ENCODE results near the gene CYFIP2. TPM values are rescaled to one million over a fixed set of nuclear protein-coding genes. Genes with fewer than 3 reads are reported as not detected.

The CYFIP2 gene
- total and polyA plus RNA-seq, 7 donors: 0.61 to 8.3 (median 4.9) TPM

DNA sequence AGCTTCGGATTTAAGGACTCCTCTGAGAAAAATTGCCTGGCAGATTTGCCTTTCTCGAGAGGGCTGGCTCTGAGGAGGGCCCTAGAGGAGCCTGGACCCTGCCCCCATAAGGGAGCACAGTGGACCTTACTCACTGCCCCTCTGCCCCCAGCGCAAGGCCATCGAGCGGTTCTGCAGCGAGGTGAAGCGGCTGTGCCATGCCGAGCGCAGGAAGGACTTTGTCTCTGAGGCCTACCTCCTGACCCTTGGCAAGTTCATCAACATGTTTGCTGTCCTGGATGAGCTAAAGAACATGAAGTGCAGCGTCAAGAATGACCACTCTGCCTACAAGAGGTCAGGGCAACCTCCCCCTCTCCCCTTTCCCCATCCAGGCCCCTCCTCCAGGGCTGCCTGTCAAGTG is 34.6 kb downstream of the CYFIP2 start:
- Histone ChIP-seq H3K36me3 (ENCODE audit: insufficient read depth in 1 of 2, low read depth in 1 of 2) (no peaks in the 10 kb centered on the region), H3K27me3 (ENCODE audit: insufficient read depth in 3 of 3, low read length in 2 of 3) (no peaks in the 10 kb centered on the region), H3K4me3 (no peak overlapping the region), H3K9me3 (no peaks in the 10 kb centered on the region), H3K4me1 (no peaks in the 10 kb centered on the region), H3K27ac (no peak overlapping the region)
- WGBS, 3 donors: 85 to 91% (median 90%) methylated on average over 10 of the region's 10 CpGs
- no peak for ATAC-seq
- DNase-seq: no peak
- TF ChIP-seq, protein P1, sequence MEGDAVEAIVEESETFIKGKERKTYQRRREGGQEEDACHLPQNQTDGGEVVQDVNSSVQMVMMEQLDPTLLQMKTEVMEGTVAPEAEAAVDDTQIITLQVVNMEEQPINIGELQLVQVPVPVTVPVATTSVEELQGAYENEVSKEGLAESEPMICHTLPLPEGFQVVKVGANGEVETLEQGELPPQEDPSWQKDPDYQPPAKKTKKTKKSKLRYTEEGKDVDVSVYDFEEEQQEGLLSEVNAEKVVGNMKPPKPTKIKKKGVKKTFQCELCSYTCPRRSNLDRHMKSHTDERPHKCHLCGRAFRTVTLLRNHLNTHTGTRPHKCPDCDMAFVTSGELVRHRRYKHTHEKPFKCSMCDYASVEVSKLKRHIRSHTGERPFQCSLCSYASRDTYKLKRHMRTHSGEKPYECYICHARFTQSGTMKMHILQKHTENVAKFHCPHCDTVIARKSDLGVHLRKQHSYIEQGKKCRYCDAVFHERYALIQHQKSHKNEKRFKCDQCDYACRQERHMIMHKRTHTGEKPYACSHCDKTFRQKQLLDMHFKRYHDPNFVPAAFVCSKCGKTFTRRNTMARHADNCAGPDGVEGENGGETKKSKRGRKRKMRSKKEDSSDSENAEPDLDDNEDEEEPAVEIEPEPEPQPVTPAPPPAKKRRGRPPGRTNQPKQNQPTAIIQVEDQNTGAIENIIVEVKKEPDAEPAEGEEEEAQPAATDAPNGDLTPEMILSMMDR (IDR thresholded peaks at IDR 0.05): no peak
- intact Hi-C loops (cut with DNase I): no loop called here

DNA sequence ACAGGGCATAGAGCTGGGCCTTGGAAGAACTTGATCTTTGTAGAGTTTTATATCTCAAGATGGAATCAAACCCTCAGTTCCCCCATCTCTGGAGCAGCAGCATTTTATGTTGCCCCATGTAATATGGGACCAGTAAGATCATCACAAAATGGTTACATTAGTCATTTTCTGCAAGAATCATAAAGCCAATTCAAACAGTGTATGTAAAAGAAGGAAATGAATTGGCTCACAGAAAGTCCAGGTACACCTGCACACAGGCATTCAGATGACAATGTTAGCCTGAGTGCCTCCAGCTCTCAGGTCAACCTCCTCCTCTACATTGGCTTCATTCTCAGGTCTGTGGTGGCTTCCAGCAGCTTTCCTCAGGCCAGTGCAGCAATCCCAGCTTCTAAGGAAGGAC is 35.1 kb downstream of the CYFIP2 start:
- Histone ChIP-seq H3K27me3 (ENCODE audit: insufficient read depth in 3 of 3, low read length in 2 of 3) (no peaks in the 10 kb centered on the region), H3K36me3 (ENCODE audit: insufficient read depth in 1 of 2, low read depth in 1 of 2) (no peaks in the 10 kb centered on the region), H3K27ac (no peak overlapping the region), H3K9me3 (no peaks in the 10 kb centered on the region), H3K4me3 (no peak overlapping the region), H3K4me1 (no peaks in the 10 kb centered on the region)
- intact Hi-C loops (cut with DNase I): no loop called here
- ATAC-seq: no peak
- no peak for DNase-seq
- TF ChIP-seq, protein P1 (IDR thresholded peaks at IDR 0.05): no peak

DNA sequence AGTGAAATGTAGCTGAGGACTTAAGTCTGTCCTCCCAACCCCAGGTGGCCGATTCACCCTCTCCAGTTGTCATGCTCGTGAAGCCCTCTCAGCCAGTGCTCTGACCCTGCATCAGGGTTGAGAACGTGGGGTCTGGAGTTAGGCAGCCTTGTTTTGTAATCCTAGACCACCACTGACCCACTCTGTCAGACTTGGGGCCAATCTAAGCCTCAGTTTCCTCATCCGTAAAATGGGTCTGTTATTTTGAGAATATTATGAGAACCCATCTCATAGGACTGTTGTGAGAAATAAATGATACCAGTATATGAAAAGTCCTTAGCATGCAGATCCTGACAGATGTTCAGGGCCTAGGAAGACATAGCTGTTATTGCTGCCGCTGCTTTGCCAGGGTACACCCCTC is 37.1 kb downstream of the CYFIP2 start:
- H3K4me1 ChIP-seq: no peaks in the 10 kb centered on the region
- WGBS, 3 donors: 91 to 96% (median 93%) methylated on average over 5 of the region's 5 CpGs
- H3K4me3 ChIP-seq: no peak overlapping the region

DNA sequence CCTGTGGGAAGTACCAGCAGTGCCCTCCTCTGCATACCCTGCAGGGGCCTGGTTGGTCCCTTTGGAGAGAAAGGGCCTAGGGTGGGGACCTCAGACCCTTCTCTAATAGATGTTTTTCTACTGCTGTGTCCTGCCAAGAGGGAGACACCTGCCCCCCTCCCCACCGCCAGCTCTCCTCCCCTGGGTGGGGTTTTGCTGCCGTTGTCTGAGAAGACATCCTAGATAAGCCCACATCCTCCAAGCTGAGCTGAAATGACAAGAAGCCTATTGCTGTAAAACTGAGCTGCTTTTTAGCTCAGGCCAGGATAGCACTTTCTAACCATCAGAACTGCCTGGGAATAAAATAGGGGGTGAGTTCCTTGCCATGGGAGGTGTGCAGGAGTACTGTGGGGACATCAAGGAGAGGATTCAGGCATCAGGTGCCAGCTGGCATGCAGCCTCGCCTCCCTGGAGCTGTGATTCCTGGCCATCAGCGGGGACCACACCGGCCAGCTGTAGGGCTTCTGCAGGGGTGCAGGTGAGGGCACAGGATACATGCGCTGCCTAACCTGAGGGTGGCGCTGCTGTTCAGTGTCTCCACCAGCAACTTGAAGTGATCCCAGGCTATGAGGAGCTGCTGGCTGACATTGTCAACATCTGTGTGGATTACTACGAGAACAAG is 37.9 kb downstream of the CYFIP2 start:
- intact Hi-C loops (cut with DNase I): no loop called here
- no peaks in the 10 kb centered on the region for H3K4me1 ChIP-seq

More for the DNA sequence above, 37.1 kb downstream of the CYFIP2 start:
- TF ChIP-seq, protein P1 (IDR thresholded peaks at IDR 0.05): no peak
- Histone ChIP-seq H3K27ac (no peak overlapping the region), H3K27me3 (ENCODE audit: insufficient read depth in 3 of 3, low read length in 2 of 3) (no peaks in the 10 kb centered on the region), H3K36me3 (ENCODE audit: insufficient read depth in 1 of 2, low read depth in 1 of 2) (no peaks in the 10 kb centered on the region), H3K9me3 (no peaks in the 10 kb centered on the region)
- intact Hi-C loops (cut with DNase I): no loop called here
- DNase-seq (no peak), ATAC-seq (no peak)

More for the DNA sequence above, 37.9 kb downstream of the CYFIP2 start:
- Histone ChIP-seq H3K4me3 (no peak overlapping the region), H3K27ac (no peak overlapping the region), H3K36me3 (ENCODE audit: insufficient read depth in 1 of 2, low read depth in 1 of 2) (no peaks in the 10 kb centered on the region), H3K27me3 (ENCODE audit: insufficient read depth in 3 of 3, low read length in 2 of 3) (no peaks in the 10 kb centered on the region), H3K9me3 (no peaks in the 10 kb centered on the region)
- ATAC-seq (peak in 3 of 4 donors; percentile 53 to 72 (median 64)), DNase-seq (peak in 1 of 2 donors; percentile 62)
- TF ChIP-seq, protein P1 (IDR thresholded peaks at IDR 0.05): no peak
- 37 to 54% (median 46%) methylated on average over 8 of the region's 8 CpGs for WGBS, 3 donors
